CD4-positive, alpha-beta T cell treated with Interleukin-10 for 1 hour (primary cell): ENCODE data around the gene BCL2L14.

ENCODE experiments used
- DNase-seq: peaks from one replicate; pipeline ENCODE4 v3.0.0-alpha.2; 2020

BCL2L14 gene, protein sequence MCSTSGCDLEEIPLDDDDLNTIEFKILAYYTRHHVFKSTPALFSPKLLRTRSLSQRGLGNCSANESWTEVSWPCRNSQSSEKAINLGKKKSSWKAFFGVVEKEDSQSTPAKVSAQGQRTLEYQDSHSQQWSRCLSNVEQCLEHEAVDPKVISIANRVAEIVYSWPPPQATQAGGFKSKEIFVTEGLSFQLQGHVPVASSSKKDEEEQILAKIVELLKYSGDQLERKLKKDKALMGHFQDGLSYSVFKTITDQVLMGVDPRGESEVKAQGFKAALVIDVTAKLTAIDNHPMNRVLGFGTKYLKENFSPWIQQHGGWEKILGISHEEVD

GRCh38 chr12:12070674-12071656, at the start of gene BCL2L14:
BCL2L14 (plus strand) TSS chr12:12070939; CDS start chr12:12079306, 8,367 bp downstream.
- DNase-seq: peak; percentile 28

- no peak for DNase-seq
Measured at GRCh38 chr12:12022306-12022936, 48.3 kb upstream of the BCL2L14 start.

DNA sequence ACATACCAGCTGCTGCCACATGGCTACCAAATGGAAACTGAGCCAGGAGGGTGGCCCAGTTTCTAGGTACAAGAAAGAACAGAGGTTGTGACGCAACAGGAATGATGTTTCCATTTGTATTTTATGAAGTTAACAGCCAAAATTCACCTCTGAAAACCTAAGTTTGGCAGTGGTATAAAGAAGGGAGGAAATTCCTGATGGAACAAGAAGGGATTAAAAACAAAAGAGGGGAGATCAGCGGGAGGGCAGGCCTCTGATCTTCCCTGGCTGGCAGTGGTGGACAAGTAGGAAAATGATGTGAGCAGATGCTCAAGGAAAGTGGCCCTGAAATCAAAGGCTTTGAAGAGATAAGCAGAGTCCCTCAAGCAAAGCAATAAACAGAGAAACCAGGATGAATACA, 47.3 kb upstream of the BCL2L14 start:
- DNase-seq: no peak

DNA sequence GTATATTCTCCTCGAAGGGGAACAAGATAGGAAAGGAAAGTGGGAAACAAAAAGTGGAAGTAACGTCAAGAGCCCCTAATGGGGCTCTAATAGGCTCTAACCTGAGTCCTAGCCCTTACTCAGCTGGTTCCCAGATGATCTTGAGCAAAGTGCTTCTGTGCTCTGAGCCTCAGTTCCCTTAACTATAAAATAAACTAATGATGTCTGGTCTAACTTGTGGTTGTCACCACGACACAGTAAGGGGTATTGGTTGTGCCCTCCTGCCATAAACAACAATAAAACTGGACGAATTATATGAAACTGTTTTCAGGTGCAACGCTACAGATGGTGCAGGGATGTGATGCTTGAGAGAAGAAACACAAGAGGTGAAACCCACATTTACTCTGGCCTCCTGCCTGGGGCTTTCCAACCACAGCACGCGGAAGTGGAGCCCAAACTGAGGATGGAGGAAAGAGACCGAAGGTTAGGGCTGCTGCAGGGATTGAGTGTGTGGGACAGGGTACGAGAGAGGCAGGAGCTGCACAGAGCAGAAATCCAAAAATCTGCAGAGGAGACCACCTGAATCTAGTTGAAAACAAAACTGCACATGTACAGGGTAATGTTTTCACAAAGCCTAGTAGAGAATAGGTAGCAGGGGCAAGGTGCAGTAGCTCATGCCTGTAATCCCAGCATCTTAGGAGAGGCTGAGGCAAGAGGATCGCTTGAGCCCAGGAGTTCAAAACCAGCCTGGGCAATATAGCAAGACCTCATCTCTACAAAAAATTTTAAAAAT, 45.6 kb upstream of the BCL2L14 start:
- peak; percentile 58 for DNase-seq

GRCh38 chr12:12025799-12026386, 44.8 kb upstream of the BCL2L14 start:
- no peak for DNase-seq

DNA sequence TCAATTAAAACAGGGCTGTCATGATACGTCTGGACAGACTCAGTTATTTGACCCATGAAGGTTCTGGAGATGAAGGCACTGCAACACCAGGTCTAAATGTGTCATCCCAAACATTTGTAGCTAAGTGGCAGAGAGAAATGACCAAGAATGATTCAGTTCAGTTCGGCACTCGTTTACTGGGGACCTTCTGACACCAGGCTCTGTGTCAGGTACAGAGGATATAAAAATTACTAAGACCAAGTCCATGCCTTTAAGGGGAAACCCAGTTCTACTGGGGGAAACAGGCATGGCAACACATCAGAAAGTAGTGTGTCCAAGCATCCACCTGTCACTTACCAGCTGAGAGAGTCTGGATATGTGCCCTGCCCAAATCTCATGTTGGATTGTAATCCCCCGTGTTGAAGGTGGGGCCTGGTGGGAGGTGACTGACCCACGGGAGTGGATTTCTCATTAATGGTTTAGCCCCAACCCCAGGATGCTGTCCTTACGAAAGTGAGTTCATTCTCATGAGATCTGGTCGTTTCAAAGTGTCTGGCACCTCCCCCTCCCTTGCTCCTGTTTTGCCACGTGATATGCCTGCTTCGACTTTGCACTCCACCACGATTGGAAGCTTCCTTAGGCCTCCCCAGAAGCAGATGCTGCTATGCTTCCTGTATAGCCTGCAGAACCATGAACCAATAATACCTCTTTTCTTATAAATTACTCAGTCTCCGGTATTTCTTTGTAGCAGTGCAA, 41.9 kb upstream of the BCL2L14 start:
- DNase-seq: no peak

GRCh38 chr12:12029653-12030052, 41.1 kb upstream of the BCL2L14 start:
- DNase-seq: no peak

GRCh38 chr12:12032260-12032791, 38.4 kb upstream of the BCL2L14 start:
- no peak for DNase-seq

GRCh38 chr12:12032851-12033797, 37.6 kb upstream of the BCL2L14 start:
- peak; percentile 74 for DNase-seq

DNA sequence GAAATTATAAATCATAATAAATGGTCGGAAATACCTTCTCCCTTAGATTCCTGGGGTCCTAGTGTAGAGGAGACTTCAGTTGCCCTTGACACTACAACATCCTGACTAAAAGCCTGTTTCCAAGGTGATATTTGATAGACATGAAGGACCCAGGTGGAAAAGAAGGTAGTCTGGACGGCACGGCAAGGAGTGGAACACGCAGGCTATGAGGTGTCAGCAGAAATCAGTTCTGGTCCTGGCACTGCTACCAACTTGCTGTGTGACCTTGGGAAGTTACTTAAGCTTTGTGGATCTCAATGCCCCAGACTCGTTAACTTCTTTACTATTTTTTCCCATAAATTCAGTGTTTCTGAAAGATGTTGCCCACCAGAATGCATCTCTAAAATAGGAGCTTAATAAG, 36.9 kb upstream of the BCL2L14 start:
- no peak for DNase-seq

DNA sequence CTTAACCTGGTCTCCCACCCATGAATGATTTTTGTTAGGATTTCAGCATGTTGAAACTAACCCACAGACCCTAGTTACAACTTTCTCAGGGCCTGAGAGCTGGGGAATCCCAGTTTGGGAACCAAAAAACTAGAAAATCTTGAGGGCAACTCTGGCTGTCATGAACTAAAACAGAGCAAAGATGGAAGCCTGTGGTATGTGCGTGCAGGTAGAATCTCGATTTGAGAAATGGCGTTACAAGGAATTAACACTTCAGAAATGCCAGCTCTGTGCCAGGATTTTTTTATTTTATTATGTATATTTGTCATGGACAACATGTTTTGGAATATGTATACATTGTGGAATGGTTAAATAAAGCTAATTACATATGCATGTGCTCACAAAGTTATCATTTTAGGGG, 36.4 kb upstream of the BCL2L14 start:
- no peak for DNase-seq

DNA sequence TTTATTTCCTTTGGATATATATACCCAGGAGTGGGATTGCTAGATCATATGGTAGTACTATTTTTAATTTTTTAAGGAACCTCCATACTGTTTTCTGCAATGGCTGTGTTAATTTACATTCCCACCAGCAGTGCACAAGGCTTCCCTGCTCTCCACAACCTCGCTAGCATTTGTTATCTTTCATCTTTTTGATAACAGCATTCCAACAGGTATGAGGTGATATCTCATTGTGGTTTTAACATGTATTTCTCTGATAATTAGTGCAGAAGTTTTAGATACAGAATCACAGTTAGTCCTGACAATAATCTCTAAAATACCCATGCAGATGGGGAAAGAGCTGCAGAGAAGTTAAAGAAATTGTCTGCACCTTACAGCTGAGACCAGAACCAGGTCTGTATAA, 35.5 kb upstream of the BCL2L14 start:
- DNase-seq: no peak

GRCh38 chr12:12036901-12037300, 33.8 kb upstream of the BCL2L14 start:
- no peak for DNase-seq

- no peak for DNase-seq
Measured at GRCh38 chr12:12039897-12040296, 30.8 kb upstream of the BCL2L14 start.

DNA sequence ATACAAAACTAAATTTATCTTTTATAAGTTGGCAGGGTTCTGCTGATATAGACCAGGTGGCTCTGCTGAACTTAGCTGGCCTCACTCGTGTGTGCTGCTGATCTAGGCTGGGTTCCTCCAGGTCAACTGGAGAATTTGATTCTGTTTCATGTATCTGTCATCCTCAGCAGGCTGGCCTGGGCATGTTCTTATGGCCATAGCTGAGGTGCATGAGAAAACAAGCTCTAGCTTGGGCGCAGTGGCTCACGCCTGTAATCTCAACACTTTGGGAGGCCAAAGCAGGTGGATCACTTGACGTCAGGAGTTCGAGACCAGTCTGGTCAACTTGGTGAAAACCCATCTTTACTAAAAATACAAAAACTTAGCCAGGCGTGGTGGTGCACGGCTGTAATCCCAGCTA, 24.3 kb upstream of the BCL2L14 start:
- no peak for DNase-seq

- DNase-seq: no peak
Measured at GRCh38 chr12:12047682-12048081, 23.1 kb upstream of the BCL2L14 start.

GRCh38 chr12:12048266-12048665, 22.5 kb upstream of the BCL2L14 start:
- no peak for DNase-seq

DNA sequence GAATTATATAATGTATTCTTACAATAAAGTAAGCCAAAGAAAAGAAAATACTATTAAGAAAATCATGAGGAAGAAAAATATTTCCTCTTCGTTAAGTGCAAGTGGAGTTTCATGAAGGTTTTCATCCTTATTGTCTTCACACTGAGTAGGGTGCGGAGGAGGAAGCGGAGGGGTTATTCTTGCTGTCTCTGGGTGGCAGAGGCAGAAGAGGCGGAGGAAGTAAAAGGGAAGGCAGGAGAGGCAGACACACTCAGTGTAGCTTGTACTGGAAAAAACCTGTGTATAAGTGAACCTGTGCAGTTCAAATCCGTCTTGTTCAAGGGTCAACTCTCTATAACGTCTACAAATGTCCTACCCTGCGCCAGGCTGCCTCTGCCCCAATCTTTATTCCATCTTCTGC, 22.0 kb upstream of the BCL2L14 start:
- no peak for DNase-seq

GRCh38 chr12:12051668-12052067, 19.1 kb upstream of the BCL2L14 start:
- DNase-seq: no peak

DNA sequence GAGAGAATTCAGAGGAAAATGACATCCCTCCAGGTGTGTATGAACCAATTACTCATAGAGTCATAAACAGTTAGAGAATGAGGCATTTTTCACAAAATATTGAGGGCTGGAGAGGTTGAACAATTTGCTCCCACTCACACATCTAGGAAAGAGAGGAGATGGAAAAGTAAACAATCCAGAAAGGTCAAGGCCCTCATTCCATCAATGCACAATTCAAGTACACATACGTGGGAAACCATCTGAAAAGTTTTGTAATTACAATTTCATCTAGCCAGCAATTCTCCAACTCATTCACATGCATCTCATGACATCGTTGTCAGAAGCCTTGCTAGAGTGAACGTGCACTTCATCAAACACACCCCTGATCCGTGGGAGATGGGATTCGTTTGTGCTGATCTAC, 15.7 kb upstream of the BCL2L14 start:
- no peak for DNase-seq
